ENCODE data around the gene CALML5. TPM values are rescaled to one million over a fixed set of nuclear protein-coding genes. Genes with fewer than 3 reads are reported as not detected.

Gene CALML5
- total and polyA plus RNA-seq, 2 of the 4 experiments (the other 2 are of a cell fraction), result not detected

- Histone ChIP-seq H2BK15ac (ENCODE audit: low read depth, low read length) (no peak overlapping the region), H3K9me3 (ENCODE audit: control insufficient read depth, insufficient read depth, low read length) (peaks cover 4% of the 10 kb centered on the region), H3K23ac (ENCODE audit: low read depth, low read length) (no peak overlapping the region), H2AK9ac (replicated peaks; ENCODE audit: low read depth, low read length, poor library complexity) (no peak overlapping the region), H3K14ac (replicated peaks; ENCODE audit: low read depth, low read length) (no peak overlapping the region), H3K9ac (ENCODE audit: low read depth, low read length) (no peak overlapping the region), H3K27me3 (ENCODE audit: control insufficient read depth, insufficient read depth, low read length) (peaks cover 13% of the 10 kb centered on the region; the same call in 1 of the 2 replicates), H3K18ac (ENCODE audit: low read depth, low read length) (no peak overlapping the region), H3K4me3 (ENCODE audit: insufficient read depth, low read depth, low read length) (no peak overlapping the region), H3K79me1 (ENCODE audit: low read depth in 1 of 2, low read length in 2 of 2) (no peaks in the 10 kb centered on the region), H4K20me1 (ENCODE audit: insufficient read depth, low read length) (no peaks in the 10 kb centered on the region), H3K56ac (ENCODE audit: extremely low read depth, insufficient read depth, low read length) (no peak overlapping the region), H2AK5ac (ENCODE audit: low read depth, low read length) (no peak overlapping the region), H4K5ac (ENCODE audit: low read depth, low read length) (no peak overlapping the region), H3K27ac (ENCODE audit: insufficient read depth, low read length) (no peak overlapping the region), H2BK20ac (ENCODE audit: low read depth, low read length) (no peak overlapping the region), H3K4ac (ENCODE audit: low read depth, low read length) (no peak overlapping the region), H3K4me1 (ENCODE audit: control insufficient read depth, insufficient read depth, low read length) (no peaks in the 10 kb centered on the region), H2BK5ac (ENCODE audit: low read depth, low read length, poor library complexity, severe bottlenecking) (no peak overlapping the region), H3K9me1 (ENCODE audit: insufficient read depth, low read length) (no peaks in the 10 kb centered on the region), H2BK120ac (ENCODE audit: low read depth, low read length) (no peak overlapping the region), H3K36me3 (ENCODE audit: control insufficient read depth, insufficient read depth, low read length) (no peaks in the 10 kb centered on the region), H2AFZ (replicated peaks; ENCODE audit: low read length, poor library complexity) (no peak overlapping the region), H4K91ac (ENCODE audit: insufficient read depth, low read depth, low read length) (no peak overlapping the region), H3K4me2 (ENCODE audit: low read depth, low read length) (no peak overlapping the region), H4K8ac (ENCODE audit: low read depth in 2 of 2, low read length in 2 of 2) (no peak overlapping the region)
- dilution Hi-C loops (cut with HindIII; ENCODE audit: low sequenced_read_pairs, unreplicated experiment), result no loop called here
- BruUV-seq (replicated peaks), result no TSS peak
- CTCF ChIA-PET, result no interaction called here
- TF ChIP-seq CEBPB (IDR thresholded peaks at IDR 0.05; ENCODE audit: low read depth, low read length), result no peak
- DNase-seq (no peak), ATAC-seq (ENCODE audit: low read depth) (no peak)
- 59% methylated on average over 4 of the region's 10 CpGs; no CpG with 5 or more reads in 1 of the 2 experiments for whole genome bisulfite sequencing, 2 experiments (ENCODE audit: extremely low coverage in 2 of 2, insufficient read length in 1 of 2)
- POLR2A ChIA-PET (ENCODE audit: unreplicated experiment), result no interaction called here
- in situ Hi-C loops (cut with MboI; ENCODE audit: low sequenced_read_pairs), result no loop called here
- intact Hi-C loops (cut with micrococcal nuclease), result no loop called here
These were observed 8.5 kb downstream of the CALML5 start for GRCh38 chr10:5490698-5491464.

All from IMR-90 (cell line).